ENCODE results near the gene CCDC174.

The CCDC174 gene

DNA sequence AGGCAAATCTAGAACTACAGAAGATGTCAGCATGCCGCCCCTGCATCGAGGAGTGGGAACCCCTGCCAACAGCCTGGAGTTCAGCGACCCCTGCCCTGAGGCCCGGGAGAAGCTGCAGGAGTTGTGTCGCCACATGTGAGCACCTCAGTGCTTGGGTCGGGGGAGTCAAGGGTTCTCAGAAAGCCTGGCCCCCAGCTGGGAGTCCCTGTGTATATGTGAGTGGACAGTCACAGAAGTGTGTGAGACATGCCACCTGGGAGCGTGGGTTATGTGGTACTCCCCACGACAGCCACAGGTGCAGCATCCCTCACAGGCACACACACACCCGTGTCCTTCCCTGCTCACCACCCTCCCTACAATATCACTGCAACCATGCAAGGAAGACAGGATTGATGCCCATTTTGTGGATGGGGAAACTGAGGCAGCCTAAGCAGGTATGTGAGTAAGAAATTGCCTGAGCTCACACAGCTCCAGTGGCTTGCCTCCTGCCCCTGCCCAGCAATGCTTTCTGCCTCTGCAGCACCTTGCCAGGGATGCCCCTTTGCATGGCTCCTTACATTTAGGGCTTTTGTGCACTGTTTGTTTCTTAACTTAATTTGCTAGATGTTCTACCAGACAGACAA is 51.7 kb downstream of the CCDC174 start:
- DNase-seq (ENCODE audit: low spot score) = no peak

DNA sequence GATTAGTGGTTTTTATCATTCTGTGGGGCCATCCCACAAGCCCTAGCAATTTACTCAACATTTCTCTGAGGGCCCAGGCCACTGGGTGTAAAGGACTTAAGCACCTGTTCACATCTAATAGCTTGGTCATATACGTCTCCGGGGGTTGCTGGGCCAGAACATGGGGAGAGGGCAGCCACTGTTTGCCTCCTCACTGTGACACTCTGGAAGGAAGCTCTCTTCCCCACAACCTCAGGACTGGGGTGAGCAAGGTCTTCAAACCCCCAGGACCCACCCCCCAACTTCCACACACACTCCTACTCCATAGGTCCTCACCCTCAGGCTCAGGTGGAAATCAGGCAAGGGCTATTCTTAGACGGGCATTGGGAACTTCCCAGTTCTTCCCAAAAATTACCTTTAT is 52.2 kb downstream of the CCDC174 start:
- DNase-seq (ENCODE audit: low spot score) = no peak

DNA sequence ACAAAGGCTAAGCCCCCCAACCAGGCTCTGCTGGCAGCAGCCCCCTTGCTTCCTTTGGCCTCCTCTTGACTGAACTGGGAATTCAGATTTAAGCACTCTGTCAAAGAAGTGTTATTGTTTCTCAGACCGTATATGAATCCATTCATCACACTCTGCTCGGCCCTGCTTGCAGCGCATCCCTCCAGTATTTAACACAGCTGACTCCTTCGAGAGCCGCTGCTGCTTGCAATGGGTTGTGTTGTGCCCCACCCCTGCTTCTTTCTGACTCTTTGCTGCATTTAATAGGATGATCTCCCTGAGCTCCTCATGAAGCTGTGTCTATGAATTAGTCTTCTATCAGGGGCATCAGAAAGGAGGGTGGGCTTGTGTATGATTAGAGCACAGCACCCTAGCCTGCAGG is 54.5 kb downstream of the CCDC174 start:
- no peak for DNase-seq (ENCODE audit: low spot score)

DNA sequence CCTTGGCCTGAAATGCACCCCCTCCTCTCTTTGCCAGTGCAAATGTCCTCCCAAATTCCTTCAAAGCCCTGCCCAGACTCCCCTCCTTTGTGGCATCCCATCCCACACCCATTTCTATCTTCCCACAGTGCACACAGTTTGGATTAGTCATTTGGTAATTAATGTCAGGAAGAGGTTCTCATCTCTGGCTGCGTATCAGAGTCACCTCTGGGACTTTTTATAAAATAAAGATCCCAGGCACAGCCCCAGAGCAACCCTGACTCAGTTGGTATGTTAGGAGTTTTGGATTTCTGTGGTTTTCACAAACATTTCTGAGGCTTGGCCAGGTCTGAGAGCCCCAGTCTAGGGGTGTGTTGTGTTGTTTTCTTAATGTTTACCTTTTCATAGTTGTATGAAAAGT is 65.0 kb downstream of the CCDC174 start:
- no peak for DNase-seq (ENCODE audit: low spot score)

DNA sequence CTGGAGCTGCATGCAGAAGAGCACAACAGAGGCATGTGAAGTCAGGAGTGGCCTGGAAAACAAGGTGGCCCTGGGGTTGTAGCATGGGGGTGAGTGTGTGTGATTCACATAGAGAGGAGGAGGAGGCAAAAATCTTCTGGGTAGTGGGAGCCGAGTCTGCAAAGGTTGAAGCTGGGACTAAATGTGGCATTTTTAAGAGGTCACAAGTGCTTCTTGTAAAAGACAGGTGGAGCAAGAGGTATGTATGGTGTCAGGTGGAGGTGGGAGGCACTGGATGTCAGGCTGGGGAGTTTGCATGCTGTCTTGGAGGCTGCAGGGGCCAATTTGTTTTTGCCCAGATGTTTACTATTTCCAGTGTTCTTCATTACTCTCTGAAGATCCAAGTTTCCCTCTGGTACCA is 65.7 kb downstream of the CCDC174 start:
- DNase-seq (ENCODE audit: low spot score) = no peak

DNA sequence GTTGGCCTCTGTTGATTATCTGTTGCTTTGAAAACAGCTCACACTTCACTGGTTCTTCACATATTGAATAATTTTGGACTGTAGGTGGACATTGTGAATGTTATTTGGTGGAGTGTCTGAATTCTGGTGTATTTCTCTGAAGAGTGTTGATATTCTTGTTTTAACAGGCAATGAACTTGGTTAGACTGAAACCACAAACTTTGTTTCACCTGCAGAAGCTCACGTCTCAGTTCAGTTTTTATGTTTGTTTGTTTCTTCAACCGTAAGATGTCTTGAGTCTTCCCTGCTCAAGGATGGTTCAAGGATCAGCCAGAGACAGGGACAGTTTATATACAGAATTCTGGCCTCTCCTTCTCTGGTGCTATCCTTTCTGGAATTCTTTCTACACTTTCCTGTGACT is 67.0 kb downstream of the CCDC174 start:
- DNase-seq (ENCODE audit: low spot score) = no peak

DNA sequence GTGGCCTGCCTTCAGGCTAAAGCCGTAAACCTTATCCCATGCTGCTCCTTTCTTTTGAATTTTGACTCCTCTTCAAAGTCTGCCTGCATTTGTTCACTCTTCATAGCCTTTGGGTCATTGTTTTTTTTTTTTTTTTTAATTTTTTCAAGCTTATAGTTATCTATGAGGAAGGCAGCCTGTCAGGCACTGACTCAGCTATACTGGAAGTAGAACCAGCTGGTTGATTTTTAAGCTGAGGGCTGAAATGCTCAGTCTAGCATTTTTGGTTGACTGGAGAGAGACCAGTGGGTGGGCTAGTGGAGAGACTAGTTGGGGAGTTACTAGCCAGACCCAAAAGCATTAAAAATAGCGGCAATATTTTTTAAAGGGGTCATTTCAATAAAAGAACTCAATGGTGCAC is 67.4 kb downstream of the CCDC174 start:
- DNase-seq (ENCODE audit: low spot score) = no peak

DNA sequence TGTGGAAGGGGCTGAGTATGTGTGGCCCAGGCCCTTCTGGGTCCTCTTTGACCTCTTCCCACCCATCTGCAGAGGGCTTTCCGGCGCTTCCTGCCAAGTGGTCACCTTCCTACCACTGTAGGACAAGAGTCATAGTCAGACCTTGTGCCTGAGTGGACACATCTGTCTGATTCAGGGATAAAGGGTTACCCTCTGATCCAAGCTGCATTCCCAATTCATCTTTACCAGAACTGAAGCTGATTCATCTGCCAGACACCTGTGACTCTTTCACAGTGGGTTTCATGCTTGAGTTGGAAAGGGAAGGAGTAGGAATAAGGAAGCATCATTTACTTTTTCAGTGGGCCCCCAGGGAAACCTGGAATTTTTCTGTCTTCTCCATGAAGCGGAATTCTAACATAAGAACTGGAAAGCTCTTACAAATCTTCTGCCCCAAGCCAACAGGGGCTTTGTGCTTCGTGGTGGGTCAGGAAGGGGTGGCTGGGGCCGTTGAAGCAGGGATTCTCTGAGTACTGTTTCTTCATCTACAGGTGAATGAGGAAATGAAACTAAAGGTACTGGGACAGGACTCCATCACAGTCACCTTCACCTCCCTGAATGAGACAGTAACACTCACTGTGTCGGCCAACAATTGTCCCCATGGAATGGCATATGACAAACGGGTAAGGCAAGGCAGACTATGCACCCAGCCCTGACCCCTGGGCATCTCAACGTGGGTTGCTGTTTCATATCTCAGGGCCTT is 69.7 kb downstream of the CCDC174 start:
- no peak for DNase-seq (ENCODE audit: low spot score)
